ENCODE results near the gene ATXN8OS. TPM values are rescaled to one million over a fixed set of nuclear protein-coding genes. Genes with fewer than 3 reads are reported as not detected.

Gene ATXN8OS
- total RNA-seq, 1 experiment from 2014 or later = not detected

DNA sequence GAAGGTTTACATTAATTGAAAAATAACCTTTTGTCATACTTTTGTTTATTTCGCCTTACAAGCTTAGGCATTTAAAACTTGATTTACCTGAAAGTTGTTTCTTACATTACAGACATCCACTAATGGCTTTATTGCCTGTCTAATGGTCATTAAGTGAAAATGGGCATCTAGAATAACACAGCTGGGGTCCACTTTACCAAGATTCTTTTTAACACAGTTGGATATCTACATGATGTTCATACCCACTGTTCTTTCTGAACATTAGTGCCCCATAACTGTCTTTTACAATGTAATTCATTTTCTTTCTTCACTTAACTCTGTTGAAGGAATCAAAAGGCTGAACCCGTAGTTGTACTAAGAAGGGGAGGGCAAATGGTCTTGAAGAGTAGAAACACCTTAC lies 20.5 kb downstream of the ATXN8OS start:
- H3K36me3 ChIP-seq (ENCODE audit: control insufficient read depth in 1 of 2, insufficient read depth in 2 of 2, low read length in 2 of 2) = no peaks in the 10 kb centered on the region
- H3K4me3 ChIP-seq (replicated peaks in 1 of 2; ENCODE audit: low read depth in 1 of 2, low read length in 2 of 2) = no peak overlapping the region
- 0 out of 4 replicates have a peak, but pooled peaks cover 0 to 3% of the 10 kb centered on the region in 2 experiments for H3K9me3 ChIP-seq (ENCODE audit: control insufficient read depth in 1 of 2, insufficient read depth in 1 of 2, low read depth in 1 of 2, low read length in 2 of 2)
- RAD21 ChIA-PET (ENCODE audit: low non-redundant PET in 1 of 2, low total read pairs in 2 of 2, uncharacterized antibody in 2 of 2, unreplicated experiment in 2 of 2) = no interaction called here
- DNase-seq (ENCODE audit: low read depth, low spot score) (no peak), ATAC-seq (no peak)
- H3K27me3 ChIP-seq (ENCODE audit: insufficient read depth, low read length) = no peaks in the 10 kb centered on the region
- POLR2A ChIA-PET = no interaction called here
- no peaks in the 10 kb centered on the region for H3K9me2 ChIP-seq (ENCODE audit: insufficient read depth)
- H3K79me2 ChIP-seq (ENCODE audit: insufficient read depth, low read length) = no peaks in the 10 kb centered on the region
- H3K4me1 ChIP-seq (ENCODE audit: control insufficient read depth in 1 of 2, insufficient read depth in 2 of 2, low read length in 2 of 2) = no peaks in the 10 kb centered on the region
- H3K27ac ChIP-seq (ENCODE audit: low read depth, low read length) = no peak overlapping the region
- intact Hi-C loops (cut with micrococcal nuclease) = no loop called here
- CTCF ChIA-PET = no interaction called here
- TF ChIP-seq POLR2AphosphoS5 (IDR thresholded peaks at IDR 0.05; ENCODE audit: low read depth, low read length) = no peak
- TF ChIP-seq, protein P1, sequence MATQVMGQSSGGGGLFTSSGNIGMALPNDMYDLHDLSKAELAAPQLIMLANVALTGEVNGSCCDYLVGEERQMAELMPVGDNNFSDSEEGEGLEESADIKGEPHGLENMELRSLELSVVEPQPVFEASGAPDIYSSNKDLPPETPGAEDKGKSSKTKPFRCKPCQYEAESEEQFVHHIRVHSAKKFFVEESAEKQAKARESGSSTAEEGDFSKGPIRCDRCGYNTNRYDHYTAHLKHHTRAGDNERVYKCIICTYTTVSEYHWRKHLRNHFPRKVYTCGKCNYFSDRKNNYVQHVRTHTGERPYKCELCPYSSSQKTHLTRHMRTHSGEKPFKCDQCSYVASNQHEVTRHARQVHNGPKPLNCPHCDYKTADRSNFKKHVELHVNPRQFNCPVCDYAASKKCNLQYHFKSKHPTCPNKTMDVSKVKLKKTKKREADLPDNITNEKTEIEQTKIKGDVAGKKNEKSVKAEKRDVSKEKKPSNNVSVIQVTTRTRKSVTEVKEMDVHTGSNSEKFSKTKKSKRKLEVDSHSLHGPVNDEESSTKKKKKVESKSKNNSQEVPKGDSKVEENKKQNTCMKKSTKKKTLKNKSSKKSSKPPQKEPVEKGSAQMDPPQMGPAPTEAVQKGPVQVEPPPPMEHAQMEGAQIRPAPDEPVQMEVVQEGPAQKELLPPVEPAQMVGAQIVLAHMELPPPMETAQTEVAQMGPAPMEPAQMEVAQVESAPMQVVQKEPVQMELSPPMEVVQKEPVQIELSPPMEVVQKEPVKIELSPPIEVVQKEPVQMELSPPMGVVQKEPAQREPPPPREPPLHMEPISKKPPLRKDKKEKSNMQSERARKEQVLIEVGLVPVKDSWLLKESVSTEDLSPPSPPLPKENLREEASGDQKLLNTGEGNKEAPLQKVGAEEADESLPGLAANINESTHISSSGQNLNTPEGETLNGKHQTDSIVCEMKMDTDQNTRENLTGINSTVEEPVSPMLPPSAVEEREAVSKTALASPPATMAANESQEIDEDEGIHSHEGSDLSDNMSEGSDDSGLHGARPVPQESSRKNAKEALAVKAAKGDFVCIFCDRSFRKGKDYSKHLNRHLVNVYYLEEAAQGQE (IDR thresholded peaks at IDR 0.05; ENCODE audit: low read depth) = no peak
- TF ChIP-seq, protein P2, sequence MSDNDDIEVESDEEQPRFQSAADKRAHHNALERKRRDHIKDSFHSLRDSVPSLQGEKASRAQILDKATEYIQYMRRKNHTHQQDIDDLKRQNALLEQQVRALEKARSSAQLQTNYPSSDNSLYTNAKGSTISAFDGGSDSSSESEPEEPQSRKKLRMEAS (IDR thresholded peaks at IDR 0.05) = no peak
- no peak for TF ChIP-seq YY1 (IDR thresholded peaks at IDR 0.05; ENCODE audit: extremely low read depth, insufficient replicate concordance, low read depth, low read length)
- TF ChIP-seq, protein P3, sequence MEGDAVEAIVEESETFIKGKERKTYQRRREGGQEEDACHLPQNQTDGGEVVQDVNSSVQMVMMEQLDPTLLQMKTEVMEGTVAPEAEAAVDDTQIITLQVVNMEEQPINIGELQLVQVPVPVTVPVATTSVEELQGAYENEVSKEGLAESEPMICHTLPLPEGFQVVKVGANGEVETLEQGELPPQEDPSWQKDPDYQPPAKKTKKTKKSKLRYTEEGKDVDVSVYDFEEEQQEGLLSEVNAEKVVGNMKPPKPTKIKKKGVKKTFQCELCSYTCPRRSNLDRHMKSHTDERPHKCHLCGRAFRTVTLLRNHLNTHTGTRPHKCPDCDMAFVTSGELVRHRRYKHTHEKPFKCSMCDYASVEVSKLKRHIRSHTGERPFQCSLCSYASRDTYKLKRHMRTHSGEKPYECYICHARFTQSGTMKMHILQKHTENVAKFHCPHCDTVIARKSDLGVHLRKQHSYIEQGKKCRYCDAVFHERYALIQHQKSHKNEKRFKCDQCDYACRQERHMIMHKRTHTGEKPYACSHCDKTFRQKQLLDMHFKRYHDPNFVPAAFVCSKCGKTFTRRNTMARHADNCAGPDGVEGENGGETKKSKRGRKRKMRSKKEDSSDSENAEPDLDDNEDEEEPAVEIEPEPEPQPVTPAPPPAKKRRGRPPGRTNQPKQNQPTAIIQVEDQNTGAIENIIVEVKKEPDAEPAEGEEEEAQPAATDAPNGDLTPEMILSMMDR (IDR thresholded peaks at IDR 0.05 in 2 of 3, conservative IDR thresholded peaks at IDR 0.05 in 1 of 3; ENCODE audit: borderline replicate concordance in 1 of 3, insufficient read depth in 1 of 3, low read depth in 2 of 3, low read length in 2 of 3) = no peak
- TF ChIP-seq SIN3A (IDR thresholded peaks at IDR 0.05; ENCODE audit: low read depth) = no peak
- TF ChIP-seq EZH2 (IDR thresholded peaks at IDR 0.05) = no peak
- TF ChIP-seq, protein P4, sequence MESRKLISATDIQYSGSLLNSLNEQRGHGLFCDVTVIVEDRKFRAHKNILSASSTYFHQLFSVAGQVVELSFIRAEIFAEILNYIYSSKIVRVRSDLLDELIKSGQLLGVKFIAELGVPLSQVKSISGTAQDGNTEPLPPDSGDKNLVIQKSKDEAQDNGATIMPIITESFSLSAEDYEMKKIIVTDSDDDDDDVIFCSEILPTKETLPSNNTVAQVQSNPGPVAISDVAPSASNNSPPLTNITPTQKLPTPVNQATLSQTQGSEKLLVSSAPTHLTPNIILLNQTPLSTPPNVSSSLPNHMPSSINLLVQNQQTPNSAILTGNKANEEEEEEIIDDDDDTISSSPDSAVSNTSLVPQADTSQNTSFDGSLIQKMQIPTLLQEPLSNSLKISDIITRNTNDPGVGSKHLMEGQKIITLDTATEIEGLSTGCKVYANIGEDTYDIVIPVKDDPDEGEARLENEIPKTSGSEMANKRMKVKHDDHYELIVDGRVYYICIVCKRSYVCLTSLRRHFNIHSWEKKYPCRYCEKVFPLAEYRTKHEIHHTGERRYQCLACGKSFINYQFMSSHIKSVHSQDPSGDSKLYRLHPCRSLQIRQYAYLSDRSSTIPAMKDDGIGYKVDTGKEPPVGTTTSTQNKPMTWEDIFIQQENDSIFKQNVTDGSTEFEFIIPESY (IDR thresholded peaks at IDR 0.05; ENCODE audit: extremely low read depth, insufficient replicate concordance, low read length) = no peak
- no peak for TF ChIP-seq ZNF274 (IDR thresholded peaks at IDR 0.05; ENCODE audit: low read depth, low read length)
- TF ChIP-seq, protein P5, sequence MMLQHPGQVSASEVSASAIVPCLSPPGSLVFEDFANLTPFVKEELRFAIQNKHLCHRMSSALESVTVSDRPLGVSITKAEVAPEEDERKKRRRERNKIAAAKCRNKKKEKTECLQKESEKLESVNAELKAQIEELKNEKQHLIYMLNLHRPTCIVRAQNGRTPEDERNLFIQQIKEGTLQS (IDR thresholded peaks at IDR 0.05) = no peak
- TF ChIP-seq SP1 (IDR thresholded peaks at IDR 0.05; ENCODE audit: low read depth) = no peak
- TF ChIP-seq CBX3 (IDR thresholded peaks at IDR 0.05; ENCODE audit: low read depth) = no peak
- no peak for TF ChIP-seq TCF7L2 (IDR thresholded peaks at IDR 0.05; ENCODE audit: borderline replicate concordance, extremely low read depth, insufficient read depth, insufficient read length)
- no peak for TF ChIP-seq JUND (IDR thresholded peaks at IDR 0.05)
- TF ChIP-seq SRF (IDR thresholded peaks at IDR 0.05; ENCODE audit: low read depth) = no peak
- TF ChIP-seq FOSL1 (IDR thresholded peaks at IDR 0.05; ENCODE audit: low read depth) = no peak
- no peak for TF ChIP-seq ELF1 (IDR thresholded peaks at IDR 0.05; ENCODE audit: borderline replicate concordance, low read depth)
- no peak for TF ChIP-seq POLR2A (IDR thresholded peaks at IDR 0.05; ENCODE audit: borderline replicate concordance, extremely low read depth, insufficient read depth, insufficient read length)
- BruUV-seq (replicated peaks) = no TSS peak
- no peak overlapping the region for H3K9ac ChIP-seq (ENCODE audit: low read length)
- H2AFZ ChIP-seq (ENCODE audit: low read depth, low read length, poor library complexity, severe bottlenecking) = no peak overlapping the region
- no peaks in the 10 kb centered on the region for H4K20me1 ChIP-seq (ENCODE audit: insufficient read depth)
- H3K4me2 ChIP-seq (ENCODE audit: low read length) = no peak overlapping the region

All from HCT116 (cell line).